NCI-H2107 treated with DMSO at 0.1 percent for 48 hours (cell line): ENCODE measurements around the gene SLC4A4.

Source experiments
- DNase-seq: peaks from one replicate; lab custom pipeline; 2025; ENCODE audit not compliant: unreplicated experiment; lab: John Stamatoyannopoulos, UW

Gene SLC4A4

GRCh38 chr4:71338846-71339593 lies at the start of gene SLC4A4:
SLC4A4 (plus strand) TSS chr4:71339020.
- no peak for DNase-seq

- no peak for DNase-seq
Measured at GRCh38 chr4:71290074-71290473, 48.7 kb upstream of the SLC4A4 start.

- no peak for DNase-seq
Measured at GRCh38 chr4:71290476-71290875, 48.3 kb upstream of the SLC4A4 start.

GRCh38 chr4:71292228-71292627 lies 46.6 kb upstream of the SLC4A4 start:
- DNase-seq, result no peak

GRCh38 chr4:71293705-71294104 lies 45.1 kb upstream of the SLC4A4 start:
- DNase-seq, result no peak

- DNase-seq, result no peak
Measured at GRCh38 chr4:71294301-71294700, 44.5 kb upstream of the SLC4A4 start.

- no peak for DNase-seq
Measured at GRCh38 chr4:71296945-71297344, 41.9 kb upstream of the SLC4A4 start.

GRCh38 chr4:71300362-71300761 lies 38.5 kb upstream of the SLC4A4 start:
- DNase-seq, result no peak

- no peak for DNase-seq
Measured at GRCh38 chr4:71300964-71301363, 37.9 kb upstream of the SLC4A4 start.

GRCh38 chr4:71303287-71303686 lies 35.5 kb upstream of the SLC4A4 start:
- no peak for DNase-seq

- no peak for DNase-seq
Measured at GRCh38 chr4:71303850-71304249, 35.0 kb upstream of the SLC4A4 start.

- no peak for DNase-seq
Measured at GRCh38 chr4:71304289-71304850, 34.5 kb upstream of the SLC4A4 start.

GRCh38 chr4:71307729-71308128 lies 31.1 kb upstream of the SLC4A4 start:
- no peak for DNase-seq

- no peak for DNase-seq
Measured at GRCh38 chr4:71322425-71322824, 16.4 kb upstream of the SLC4A4 start.

- DNase-seq, result no peak
Measured at GRCh38 chr4:71333368-71333767, 5.5 kb upstream of the SLC4A4 start.

- no peak for DNase-seq
Measured at GRCh38 chr4:71333960-71334359, 4.9 kb upstream of the SLC4A4 start.

GRCh38 chr4:71334465-71334882 lies 4.3 kb upstream of the SLC4A4 start:
- no peak for DNase-seq

GRCh38 chr4:71343670-71344466 lies 5.0 kb downstream of the SLC4A4 start:
- no peak for DNase-seq

- DNase-seq, result no peak
Measured at GRCh38 chr4:71346710-71347109, 7.9 kb downstream of the SLC4A4 start.

GRCh38 chr4:71348586-71348985 lies 9.8 kb downstream of the SLC4A4 start:
- no peak for DNase-seq

- peak; percentile 10 for DNase-seq
Measured at GRCh38 chr4:71355045-71355444, 16.2 kb downstream of the SLC4A4 start.

GRCh38 chr4:71355971-71356370 lies 17.2 kb downstream of the SLC4A4 start:
- DNase-seq, result no peak
